K562 (cell line): ENCODE measurements around the gene TXNL4A. TPM values are rescaled to one million over a fixed set of nuclear protein-coding genes. Genes with fewer than 3 reads are reported as not detected.

Experiments used
- ATAC-seq: fragments of 200-7000 bp; cut with Tn5 transposase; 3 replicates; pipeline ENCODE4 v1.9.1; 2020; ENCODE audit warnings: moderate library complexity
- BruUV-seq: library from RNA; stranded (reverse); fragments of 400-500 nt; replicated peaks from 2 replicates; lab custom pipeline; 2021; lab: Mats Ljungman, UMichigan
- CTCF ChIA-PET: fragments of 300-600 bp; formaldehyde crosslinking; extraction: SDS; loops from one replicate; lab custom pipeline; 2021; ENCODE audit warnings: low intra/inter-chr PET ratio; lab: Yijun Ruan, JAX
- POLR2A ChIA-PET: fragments of 300-600, 350-650 bp; sonication (Branson Sonifier 250); formaldehyde crosslinking; extraction: SDS; loops from one replicate; lab custom pipeline; 2021; ENCODE audit warnings: antibody characterized with exemption, inconsistent platforms; lab: Yijun Ruan, JAX
- DNase-seq, 4 experiments: peaks; one replicate each; pipeline versions ENCODE4 v3.0.0 to v3.0.0-alpha.2; 2011 to 2018; ENCODE audit warnings: low spot score in 3 of 4, mixed read lengths in 3 of 4; ENCODE audit errors: extremely low read depth in 1 of 4
- FAIRE-seq: peaks from 2 replicates; lab custom pipeline; 2011; peaks lifted over from hg19 to GRCh38; lab: Jason Lieb, UNC
- H2AFZ ChIP-seq: 2 replicates; pipeline ENCODE4 v1.6.0; 2011; ENCODE audit warnings: low read depth, low read length, control low read depth, inconsistent platforms
- H3K27ac ChIP-seq: fragments of 200-600 bp; 3 replicates; pipeline ENCODE4 v1.8.0; 2011; ENCODE audit warnings: low read depth, mild to moderate bottlenecking, control low read depth, inconsistent platforms, low read length, moderate library complexity, mixed read lengths; ENCODE audit errors: extremely low read depth
- H3K27me3 ChIP-seq, 2 experiments: fragments of 300-600 bp in 1 of 2; 2 replicates in 1 of 2; 3 replicates in 1 of 2; pipeline versions ENCODE4 v1.6.0 to v1.8.0; 2011; ENCODE audit warnings: inconsistent platforms in 2 of 2, low read length in 2 of 2, mild to moderate bottlenecking in 1 of 2, mixed read lengths in 1 of 2, moderate library complexity in 1 of 2; ENCODE audit not compliant: control insufficient read depth in 2 of 2, insufficient read depth in 2 of 2
- H3K36me3 ChIP-seq: fragments of 300-600 bp; 3 replicates; pipeline ENCODE4 v1.8.0; 2011; ENCODE audit warnings: mild to moderate bottlenecking, low read length, inconsistent platforms; ENCODE audit not compliant: control insufficient read depth, insufficient read depth
- H3K4me1 ChIP-seq, 2 experiments: fragments of 200-600 bp in 1 of 2; replicated peaks in 1 of 2; 2 replicates in 1 of 2; 3 replicates in 1 of 2; pipeline versions ENCODE4 v1.5.1 to v1.8.0; 2011; ENCODE audit warnings: inconsistent platforms in 2 of 2, low read length in 2 of 2, mild to moderate bottlenecking in 1 of 2, mixed read lengths in 1 of 2, moderate library complexity in 1 of 2; ENCODE audit not compliant: control insufficient read depth in 2 of 2, insufficient read depth in 2 of 2
- H3K4me2 ChIP-seq: 2 replicates; pipeline ENCODE4 v1.6.1; 2011; ENCODE audit warnings: low read length, control low read depth, inconsistent platforms, mixed read lengths; ENCODE audit not compliant: insufficient read depth
- H3K4me3 ChIP-seq: fragments of 200-600 bp; sonication (generic), shearing (Covaris generic); 2 replicates; pipeline ENCODE4 v1.5.1; 2016; ENCODE audit warnings: control low read depth, inconsistent platforms
- H3K79me2 ChIP-seq: fragments of 200-600 bp; 3 replicates; pipeline ENCODE4 v1.8.0; 2011; ENCODE audit warnings: low read length, inconsistent platforms; ENCODE audit not compliant: control insufficient read depth, insufficient read depth
- H3K9ac ChIP-seq, 2 experiments: 2 replicates each; pipeline versions ENCODE4 v1.6.0 to v1.6.1; 2011; ENCODE audit warnings: low read depth in 2 of 2, low read length in 2 of 2, control low read depth in 1 of 2, inconsistent platforms in 1 of 2, mild to moderate bottlenecking in 1 of 2, mixed read lengths in 1 of 2; ENCODE audit not compliant: insufficient read depth in 1 of 2
- H3K9me1 ChIP-seq: one replicate; pipeline ENCODE4 v1.6.0; 2011; ENCODE audit warnings: inconsistent platforms, mild to moderate bottlenecking, low read length, moderate library complexity; ENCODE audit not compliant: control insufficient read depth, insufficient read depth
- H3K9me3 ChIP-seq: replicated peaks from 2 replicates; pipeline ENCODE4 v1.5.1; 2011; ENCODE audit warnings: low read depth, low read length, inconsistent platforms; ENCODE audit not compliant: control insufficient read depth, insufficient read depth
- H4K20me1 ChIP-seq: replicated peaks from 2 replicates; pipeline ENCODE4 v1.6.1; 2011; ENCODE audit warnings: low read length, inconsistent platforms, mixed read lengths; ENCODE audit not compliant: control insufficient read depth, insufficient read depth
- BRD4 ChIP-seq: fragments of 200-600 bp; sonication (generic); IDR thresholded peaks from 2 replicates; pipeline ENCODE4 v1.6.1; 2017; ENCODE audit warnings: inconsistent platforms
- CGGBP1 ChIP-seq: fragments of 250-450 bp; sonication (Bioruptor Pico); IDR thresholded peaks from 2 replicates; pipeline ENCODE4 v1.9.0; 2021; ENCODE audit warnings: mild to moderate bottlenecking
- DPF2 ChIP-seq: fragments of 450-650 bp; IDR thresholded peaks from 2 replicates; pipeline ENCODE4 v1.6.1; 2016
- ELK1 ChIP-seq: sonication (generic); formaldehyde crosslinking; IDR thresholded peaks from 2 replicates; pipeline ENCODE4 v1.8.1; 2022; ENCODE audit warnings: missing genetic modification reagents
- EP300 ChIP-seq: IDR thresholded peaks from 2 replicates; pipeline ENCODE4 v1.6.1; 2012; ENCODE audit warnings: low read length, improper control_type of control experiment
- FOXA3 ChIP-seq, 2 experiments: fragments of 450-650 bp in 1 of 2; sonication (generic) in 1 of 2; formaldehyde crosslinking; IDR thresholded peaks in 1 of 2; conservative IDR thresholded peaks in 1 of 2; 2 replicates each; pipeline versions ENCODE4 v1.4.0 to v1.8.0; 2020 to 2022; ENCODE audit warnings: mild to moderate bottlenecking in 2 of 2, missing genetic modification reagents in 1 of 2
- FOXK2 ChIP-seq, 2 experiments: fragments of 450-650 bp; IDR thresholded peaks in 1 of 2; conservative IDR thresholded peaks in 1 of 2; 2 replicates each; pipeline ENCODE4 v1.6.1; 2016; ENCODE audit warnings: low read depth in 2 of 2, mild to moderate bottlenecking in 1 of 2
- HDAC2 ChIP-seq: fragments of 450-650 bp; IDR thresholded peaks from 2 replicates; pipeline ENCODE4 v1.6.1; 2016; ENCODE audit warnings: mild to moderate bottlenecking
- HES1 ChIP-seq: fragments of 450-650 bp; IDR thresholded peaks from 2 replicates; pipeline ENCODE4 v1.6.1; 2016; ENCODE audit warnings: low read depth, mild to moderate bottlenecking, moderate library complexity
- KDM1A ChIP-seq, 2 experiments: fragments of 450-650 bp; IDR thresholded peaks; 2 replicates each; pipeline ENCODE4 v1.6.1; 2016; ENCODE audit warnings: mild to moderate bottlenecking in 2 of 2
- MBD1 ChIP-seq: fragments of 250-450 bp; sonication (Bioruptor Pico); IDR thresholded peaks from 2 replicates; pipeline ENCODE4 v1.8.0; 2022; ENCODE audit warnings: inconsistent platforms
- MYNN ChIP-seq, 2 experiments: sonication (generic); formaldehyde crosslinking in 1 of 2; IDR thresholded peaks; 2 replicates each; pipeline versions ENCODE4 v1.5.0 to v1.6.1; 2016 to 2020; ENCODE audit warnings: antibody characterized with exemption in 1 of 2, missing genetic modification reagents in 1 of 2
- NCOR1 ChIP-seq: fragments of 450-650 bp; IDR thresholded peaks from 2 replicates; pipeline ENCODE4 v1.6.1; 2016; ENCODE audit warnings: mild to moderate bottlenecking, moderate library complexity
- PRDM10 ChIP-seq: fragments of 450-650 bp; IDR thresholded peaks from 2 replicates; pipeline ENCODE4 v1.6.1; 2018; ENCODE audit not compliant: partially characterized antibody
- SMARCA4 ChIP-seq: fragments of 450-650 bp; IDR thresholded peaks from 2 replicates; pipeline ENCODE4 v1.6.1; 2016
- ZNF232 ChIP-seq: sonication (generic); formaldehyde crosslinking; IDR thresholded peaks from 2 replicates; pipeline ENCODE4 v1.8.0; 2022; ENCODE audit warnings: mild to moderate bottlenecking, missing genetic modification reagents
- WGBS: fragments of 100-300 bp; shearing (Covaris generic); methylation state at CpG from one replicate; pipeline ENCODE4 v1.1.6; 2016; ENCODE audit warnings: low coverage, mixed read lengths; ENCODE audit not compliant: insufficient coverage; ENCODE audit errors: missing lambda C conversion rate; 5-methylcytosine and 5-hydroxymethylcytosine counted together
- in situ Hi-C: fragments of 300-500 bp; cut with MboI; formaldehyde crosslinking; loops from 4 replicates; pipeline ENCODE4 v1.15.0; 2018; ENCODE audit warnings: inconsistent platforms, mixed read lengths
- intact Hi-C: fragments of 100-400 bp; cut with micrococcal nuclease; formaldehyde crosslinking; loops from 2 replicates; pipeline ENCODE4 v1.14.2; 2022
- polyA plus RNA-seq, 8 experiments: library from polyadenylated mRNA; depleted of rRNA in 4 of 8; stranded (reverse) in 5 of 8; unstranded in 3 of 8; fragments of >200 nt; fragmentation: Nextera tagmentation in 2 of 8; fragmentation: Illumina TruSeq in 1 of 8; extraction: Ambion mirVana in 2 of 8; extraction: Trizol in 1 of 8; gene quantifications; 2 replicates each; pipeline versions ENCODE4 v1.2.1 to v1.2.3, GENCODE V29; 2011 to 2014; ENCODE audit warnings: inconsistent platforms in 1 of 8, missing spikeins in 1 of 8
- total RNA-seq, 7 experiments: library from RNA; depleted of rRNA in 6 of 7; stranded (reverse); fragments of >200 nt in 6 of 7; fragmentation: Illumina TruSeq in 2 of 7; extraction: Trizol in 2 of 7; gene quantifications; 2 replicates each; pipeline versions ENCODE4 v1.2.1 to v1.2.3, GENCODE V29; 2011 to 2021; ENCODE audit warnings: low replicate concordance in 1 of 7

Gene TXNL4A
- total and polyA plus RNA-seq, 9 of the 15 experiments (the other 6 are each of a cell fraction or from before 2014, with no cell fraction given), result 27.0 to 132 (median 87.5) TPM

GRCh38 chr18:80035997-80036396 is 47.6 kb upstream of the TXNL4A start:
- intact Hi-C loops (loop anchor here (5.0 to 10.0 kb wide), 2 partner anchors 71 to 119 kb away; partner anchors contain the start of gene ADNP2), in situ Hi-C loops (no loop called here)
- peaks cover 0 to 9% of the 10 kb centered on the region in 2 experiments; a peak in 3 of 5 replicates for H3K4me1 ChIP-seq
- peaks cover 42% of the 10 kb centered on the region; the same call in 2 of the 3 replicates for H3K36me3 ChIP-seq
- H3K27ac ChIP-seq, result peak overlapping the region; percentile 71
- no peaks in the 10 kb centered on the region for H3K9me3 ChIP-seq
- peak; percentile 93 for FAIRE-seq
- ATAC-seq, result peak; percentile 44
- WGBS, result 0% methylated on average over 6 of the region's 7 CpGs
- H4K20me1 ChIP-seq, result peaks cover 3% of the 10 kb centered on the region; the same call in 1 of the 2 replicates
- BruUV-seq, result no TSS peak
- H3K79me2 ChIP-seq, result peaks cover 45% of the 10 kb centered on the region
- H3K27me3 ChIP-seq, result no peaks in the 10 kb centered on the region
- H3K4me2 ChIP-seq, result peak overlapping the region; percentile 97
- 0 out of 2 replicates have a peak overlapping the region, but pooled peaks have one; percentile 1 for H2AFZ ChIP-seq
- POLR2A ChIA-PET, result no interaction called here
- H3K9ac ChIP-seq, result peak overlapping the region in 1 of 2 experiments; percentile 85; a peak in 2 of 4 replicates
- DNase-seq, result peak in 3 of 4 experiments; percentile 23 to 71 (median 52)
- CTCF ChIA-PET, result no interaction called here
- no peaks in the 10 kb centered on the region for H3K9me1 ChIP-seq
- peak overlapping the region; percentile 78 for H3K4me3 ChIP-seq
- TF ChIP-seq NCOR1, result peak; percentile 50; the same call in 1 of the 2 replicates
- peak; percentile 82 to 94 for TF ChIP-seq FOXA3 (CRISPR knock-in tag; conservative IDR thresholded peaks at IDR 0.05 in 1 of 2, IDR thresholded peaks at IDR 0.05 in 1 of 2)
- TF ChIP-seq ELK1 (CRISPR knock-in tag), result no peak
- TF ChIP-seq PRDM10, result peak; percentile 45
- 0 out of 2 replicates have a peak, but pooled peaks have one; percentile 47 for TF ChIP-seq HES1
- no peak for TF ChIP-seq MYNN (IDR thresholded peaks at IDR 0.05)
- TF ChIP-seq MYNN (CRISPR knock-in tag; IDR thresholded peaks at IDR 0.05), result no peak
- TF ChIP-seq MBD1, result no peak
- TF ChIP-seq BRD4, result no peak
- TF ChIP-seq FOXK2 (conservative IDR thresholded peaks at IDR 0.05 in 1 of 2, IDR thresholded peaks at IDR 0.05 in 1 of 2; ENCODE audit: low read depth in 2 of 2), result peak; percentile 41 to 70; a peak in 2 of 4 replicates
- TF ChIP-seq ZNF232 (CRISPR knock-in tag), result no peak
- no peak for TF ChIP-seq CGGBP1 (CRISPR knock-in tag)
- TF ChIP-seq SMARCA4, result no peak; the same call in 1 of the 2 replicates
- TF ChIP-seq KDM1A (IDR thresholded peaks at IDR 0.05), result no peak
- peak; percentile 42 for TF ChIP-seq DPF2
- peak; percentile 12; the same call in 1 of the 2 replicates for TF ChIP-seq EP300
- TF ChIP-seq HDAC2, result no peak
